GM23248 (cell line): ENCODE results near the gene RABL3. TPM values are rescaled to one million over a fixed set of nuclear protein-coding genes. Genes with fewer than 3 reads are reported as not detected.
A peak's percentile ranks its signal among the peaks of the same experiment; 100 is the strongest.
"Not testable (repeated sequence)": the region's sequence is repeated elsewhere in the genome, so short reads cannot be mapped to it uniquely, and the experiment has no call there.

ENCODE experiments used
- DNase-seq: peaks from one replicate; pipeline ENCODE4 v3.0.0-alpha.2; 2015
- H2AFZ ChIP-seq: fragments of 200-600 bp; sonication (generic); 2 replicates; pipeline ENCODE4 v1.6.1; 2016; ENCODE audit warnings: antibody characterized with exemption
- H3F3A ChIP-seq: fragments of 200-600 bp; sonication (generic); 2 replicates; pipeline ENCODE4 v1.6.1; 2016; ENCODE audit warnings: mild to moderate bottlenecking, antibody characterized with exemption, mixed run types; ENCODE audit not compliant: insufficient read depth
- H3K27ac ChIP-seq: fragments of 200-600 bp; sonication (generic); 2 replicates; pipeline ENCODE4 v1.5.1; 2016; ENCODE audit warnings: mild to moderate bottlenecking
- H3K27me3 ChIP-seq: fragments of 200-600 bp; sonication (generic); replicated peaks from 2 replicates; pipeline ENCODE4 v1.6.1; 2016; ENCODE audit warnings: mild to moderate bottlenecking; ENCODE audit not compliant: insufficient read depth
- H3K36me3 ChIP-seq: fragments of 200-600 bp; sonication (generic); 2 replicates; pipeline ENCODE4 v1.6.1; 2016; ENCODE audit warnings: low read depth, mild to moderate bottlenecking
- H3K4me1 ChIP-seq: fragments of 200-600 bp; sonication (generic); 2 replicates; pipeline ENCODE4 v1.6.1; 2016; ENCODE audit warnings: mild to moderate bottlenecking; ENCODE audit not compliant: insufficient read depth
- H3K4me2 ChIP-seq: fragments of 200-600 bp; sonication (generic); one replicate; pipeline ENCODE4 v1.6.1; 2016; ENCODE audit warnings: mild to moderate bottlenecking; ENCODE audit not compliant: unreplicated experiment
- H3K4me3 ChIP-seq: fragments of 200-600 bp; sonication (generic); 2 replicates; pipeline ENCODE4 v1.5.1; 2016; ENCODE audit warnings: mild to moderate bottlenecking
- H3K79me2 ChIP-seq: fragments of 200-600 bp; sonication (generic); 2 replicates; pipeline ENCODE4 v1.6.1; 2016; ENCODE audit warnings: mild to moderate bottlenecking; ENCODE audit not compliant: insufficient read depth
- H3K9ac ChIP-seq: fragments of 200-600 bp; sonication (generic); 2 replicates; pipeline ENCODE4 v1.6.1; 2016; ENCODE audit warnings: mild to moderate bottlenecking
- H3K9me2 ChIP-seq: fragments of 200-600 bp; sonication (generic); 2 replicates; pipeline ENCODE4 v1.6.1; 2016; ENCODE audit warnings: mixed run types, mild to moderate bottlenecking, moderate library complexity; ENCODE audit not compliant: insufficient read depth
- H3K9me3 ChIP-seq: fragments of 200-600 bp; sonication (generic); one replicate; pipeline ENCODE4 v1.6.1; 2017; ENCODE audit warnings: low read depth
- H4K20me1 ChIP-seq: fragments of 200-600 bp; sonication (generic); 2 replicates; pipeline ENCODE4 v1.6.0; 2016; ENCODE audit not compliant: insufficient read depth
- EZH2 ChIP-seq: fragments of 200-600 bp; sonication (generic); IDR thresholded peaks from 2 replicates; pipeline ENCODE4 v1.6.1; 2018; ENCODE audit warnings: antibody characterized with exemption, mild to moderate bottlenecking; ENCODE audit not compliant: insufficient read depth, poor library complexity, severe bottlenecking
- EZH2phosphoT487 ChIP-seq: fragments of 200-600 bp; sonication (generic); IDR thresholded peaks from 2 replicates; pipeline ENCODE4 v1.6.1; 2018; ENCODE audit warnings: antibody characterized with exemption, moderate library complexity, mild to moderate bottlenecking, low read depth; ENCODE audit not compliant: insufficient read depth
- WGBS, 2 experiments: methylation state at CpG; one replicate each; pipeline ENCODE4 v1.1.6; 2015 to 2017; ENCODE audit warnings: low lambda C conversion rate in 2 of 2, low coverage in 1 of 2; ENCODE audit errors: missing lambda C conversion rate in 2 of 2; 5-methylcytosine and 5-hydroxymethylcytosine counted together
- in situ Hi-C: fragments of 300-500 bp; cut with MboI; formaldehyde crosslinking; loops from 2 replicates; pipeline ENCODE4 v1.15.0; 2020
- polyA plus RNA-seq: library from polyadenylated mRNA; unstranded; fragments of >200 nt; fragmentation: Nextera tagmentation; extraction: Ambion mirVana; gene quantifications from 2 replicates; pipeline ENCODE4 v1.2.1, GENCODE V29; 2016
- total RNA-seq: library from RNA; depleted of rRNA; stranded (reverse); fragments of >200 nt; shearing (Covaris generic); gene quantifications from 2 replicates; pipeline ENCODE4 v1.2.3, GENCODE V29; 2014

The RABL3 gene
- total and polyA plus RNA-seq, 2 experiments from 2014 or later = 17.2 to 27.4 TPM

GRCh38 chr3:120680193-120680894 is 62.0 kb downstream of the RABL3 start:
- Histone ChIP-seq H3K27ac (no peak overlapping the region), H3K4me2 (no peak overlapping the region), H3K9me2 (no peaks in the 10 kb centered on the region), H3K36me3 (no peaks in the 10 kb centered on the region), H3K79me2 (no peaks in the 10 kb centered on the region), H3K9me3 (no peaks in the 10 kb centered on the region), H3K4me1 (peaks cover 18% of the 10 kb centered on the region), H3F3A (peaks cover 21% of the 10 kb centered on the region), H3K9ac (no peak overlapping the region), H4K20me1 (no peaks in the 10 kb centered on the region), H2AFZ (no peak overlapping the region), H3K4me3 (no peak overlapping the region), H3K27me3 (no peaks in the 10 kb centered on the region)
- in situ Hi-C loops = no loop called here
- TF ChIP-seq EZH2 = no peak
- TF ChIP-seq EZH2phosphoT487 = no peak
- DNase-seq = no peak
- WGBS, 2 experiments = 90 to 91% methylated on average over 3 of the region's 3 CpGs

GRCh38 chr3:120678984-120679383 is 63.3 kb downstream of the RABL3 start:
- no peaks in the 10 kb centered on the region for H3K9me3 ChIP-seq
- no peaks in the 10 kb centered on the region for H3K27me3 ChIP-seq
- H3K27ac ChIP-seq = peak overlapping the region; percentile 60
- H3K4me2 ChIP-seq = peak overlapping the region; percentile 77
- peak overlapping the region; percentile 78 for H2AFZ ChIP-seq
- DNase-seq = peak; percentile 29
- H3K4me3 ChIP-seq = peak overlapping the region; percentile 58
- no peaks in the 10 kb centered on the region for H3K79me2 ChIP-seq
- H4K20me1 ChIP-seq = no peaks in the 10 kb centered on the region
- no peaks in the 10 kb centered on the region for H3K9me2 ChIP-seq
- 52 to 61% methylated on average over 3 of the region's 3 CpGs for WGBS, 2 experiments
- peaks cover 18% of the 10 kb centered on the region for H3K4me1 ChIP-seq
- no peaks in the 10 kb centered on the region for H3K36me3 ChIP-seq
- peaks cover 21% of the 10 kb centered on the region for H3F3A ChIP-seq
- peak overlapping the region; percentile 55 for H3K9ac ChIP-seq
- TF ChIP-seq EZH2phosphoT487 (no peak), EZH2 (no peak)
- in situ Hi-C loops = no loop called here

- WGBS, 2 experiments = 8 to 9% methylated on average over 6 of the region's 6 CpGs
- Histone ChIP-seq H3F3A (peaks cover 21% of the 10 kb centered on the region), H3K4me3 (peak overlapping the region; percentile 58), H3K27me3 (no peaks in the 10 kb centered on the region), H3K4me2 (peak overlapping the region; percentile 77), H2AFZ (peak overlapping the region; percentile 78), H3K36me3 (no peaks in the 10 kb centered on the region), H3K9me2 (no peaks in the 10 kb centered on the region), H3K9ac (peak overlapping the region; percentile 55), H3K4me1 (peaks cover 18% of the 10 kb centered on the region), H3K27ac (peak overlapping the region; percentile 60), H3K79me2 (no peaks in the 10 kb centered on the region), H3K9me3 (no peaks in the 10 kb centered on the region), H4K20me1 (no peaks in the 10 kb centered on the region)
- TF ChIP-seq EZH2 (no peak), EZH2phosphoT487 (no peak)
- peak; percentile 79 for DNase-seq
- in situ Hi-C loops = no loop called here
These were observed 63.9 kb downstream of the RABL3 start for GRCh38 chr3:120678331-120678947.

GRCh38 chr3:120677193-120677592 is 65.1 kb downstream of the RABL3 start:
- H3K27me3 ChIP-seq, H3K4me3 ChIP-seq, DNase-seq, H3K9me3 ChIP-seq, H3K27ac ChIP-seq, H3K9me2 ChIP-seq, H3K36me3 ChIP-seq, H2AFZ ChIP-seq, in situ Hi-C loops, H3K79me2 ChIP-seq, H4K20me1 ChIP-seq, H3K9ac ChIP-seq, H3K4me2 ChIP-seq: not testable (repeated sequence)
- WGBS, 2 experiments = 76 to 86% methylated on average over 7 of the region's 7 CpGs
- Histone ChIP-seq H3F3A (peaks cover 21% of the 10 kb centered on the region), H3K4me1 (peaks cover 18% of the 10 kb centered on the region)
